AG04450 (cell line): ENCODE data around the gene TSR2. TPM values are rescaled to one million over a fixed set of nuclear protein-coding genes. Genes with fewer than 3 reads are reported as not detected.
A peak's percentile ranks its signal among the peaks of the same experiment; 100 is the strongest.
"Not testable (repeated sequence)": the region's sequence is repeated elsewhere in the genome, so short reads cannot be mapped to it uniquely, and the experiment has no call there.

ENCODE experiments used
- CTCF ChIA-PET: fragments of 300-600, 350-600 bp; formaldehyde crosslinking; extraction: SDS; loops from one replicate; lab custom pipeline; 2022; ENCODE audit warnings: antibody characterized with exemption, inconsistent platforms; lab: Charles Lee
- POLR2A ChIA-PET: fragments of 350-600 bp; formaldehyde crosslinking; extraction: SDS; loops from one replicate; lab custom pipeline; 2021; ENCODE audit warnings: antibody characterized with exemption, inconsistent platforms; lab: Yijun Ruan, JAX
- DNase-seq: peaks from one replicate; pipeline ENCODE4 v3.0.0-alpha.2; 2011; ENCODE audit warnings: low read depth, low spot score
- H3K27ac ChIP-seq: one replicate; pipeline ENCODE4 v1.5.1; 2012; ENCODE audit warnings: low read depth, low read length, control low read depth
- H3K27me3 ChIP-seq: one replicate; pipeline ENCODE4 v1.6.0; 2012; ENCODE audit warnings: low read length; ENCODE audit not compliant: control insufficient read depth, insufficient read depth
- H3K4me3 ChIP-seq: 2 replicates; pipeline ENCODE4 v1.5.1; 2011; ENCODE audit warnings: mild to moderate bottlenecking, low read depth, low read length, control low read depth
- H3K9me3 ChIP-seq: 2 replicates; pipeline ENCODE4 v1.5.1; 2012; ENCODE audit warnings: low read length; ENCODE audit not compliant: control insufficient read depth, insufficient read depth
- polyA plus RNA-seq: library from polyadenylated mRNA; depleted of rRNA; stranded (reverse); fragments of >200 nt; gene quantifications from 2 replicates; pipeline ENCODE4 v1.2.3, GENCODE V29; 2011; rRNA removed
- TF ChIP-seq, protein P1 (sequence below): IDR thresholded peaks from 2 replicates; pipeline ENCODE4 v1.5.1; 2011; ENCODE audit warnings: low read depth, low read length, control low read depth, inconsistent platforms

The TSR2 gene
- polyA plus RNA-seq, 1 experiment = 17.8 TPM

DNA sequence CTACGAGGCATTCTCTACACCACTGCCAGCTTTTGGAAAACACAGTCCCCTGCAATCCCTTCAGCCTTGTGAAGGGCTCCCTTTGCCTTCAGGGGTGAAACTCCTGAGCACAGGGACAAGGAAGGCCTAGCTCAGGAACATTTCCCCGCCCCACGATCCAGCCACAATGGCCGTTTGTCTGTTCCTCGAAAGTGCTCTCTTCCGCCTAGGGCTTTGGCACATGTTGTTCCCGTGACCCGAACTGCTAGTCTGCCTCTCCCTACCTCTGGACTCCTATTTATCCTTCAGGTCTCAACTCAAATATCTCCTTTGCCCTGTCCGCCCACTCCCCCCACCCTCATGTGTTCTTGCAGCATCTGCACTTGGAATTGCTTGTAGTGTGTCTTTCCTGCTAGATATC lies 43.7 kb downstream of the TSR2 start:
- no peak for DNase-seq
- CTCF ChIA-PET = no interaction called here
- Histone ChIP-seq H3K27me3 (no peaks in the 10 kb centered on the region), H3K27ac (no peak overlapping the region), H3K4me3 (no peak overlapping the region), H3K9me3 (no peaks in the 10 kb centered on the region)
- TF ChIP-seq, protein P1, sequence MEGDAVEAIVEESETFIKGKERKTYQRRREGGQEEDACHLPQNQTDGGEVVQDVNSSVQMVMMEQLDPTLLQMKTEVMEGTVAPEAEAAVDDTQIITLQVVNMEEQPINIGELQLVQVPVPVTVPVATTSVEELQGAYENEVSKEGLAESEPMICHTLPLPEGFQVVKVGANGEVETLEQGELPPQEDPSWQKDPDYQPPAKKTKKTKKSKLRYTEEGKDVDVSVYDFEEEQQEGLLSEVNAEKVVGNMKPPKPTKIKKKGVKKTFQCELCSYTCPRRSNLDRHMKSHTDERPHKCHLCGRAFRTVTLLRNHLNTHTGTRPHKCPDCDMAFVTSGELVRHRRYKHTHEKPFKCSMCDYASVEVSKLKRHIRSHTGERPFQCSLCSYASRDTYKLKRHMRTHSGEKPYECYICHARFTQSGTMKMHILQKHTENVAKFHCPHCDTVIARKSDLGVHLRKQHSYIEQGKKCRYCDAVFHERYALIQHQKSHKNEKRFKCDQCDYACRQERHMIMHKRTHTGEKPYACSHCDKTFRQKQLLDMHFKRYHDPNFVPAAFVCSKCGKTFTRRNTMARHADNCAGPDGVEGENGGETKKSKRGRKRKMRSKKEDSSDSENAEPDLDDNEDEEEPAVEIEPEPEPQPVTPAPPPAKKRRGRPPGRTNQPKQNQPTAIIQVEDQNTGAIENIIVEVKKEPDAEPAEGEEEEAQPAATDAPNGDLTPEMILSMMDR = no peak
- POLR2A ChIA-PET = no interaction called here

DNA sequence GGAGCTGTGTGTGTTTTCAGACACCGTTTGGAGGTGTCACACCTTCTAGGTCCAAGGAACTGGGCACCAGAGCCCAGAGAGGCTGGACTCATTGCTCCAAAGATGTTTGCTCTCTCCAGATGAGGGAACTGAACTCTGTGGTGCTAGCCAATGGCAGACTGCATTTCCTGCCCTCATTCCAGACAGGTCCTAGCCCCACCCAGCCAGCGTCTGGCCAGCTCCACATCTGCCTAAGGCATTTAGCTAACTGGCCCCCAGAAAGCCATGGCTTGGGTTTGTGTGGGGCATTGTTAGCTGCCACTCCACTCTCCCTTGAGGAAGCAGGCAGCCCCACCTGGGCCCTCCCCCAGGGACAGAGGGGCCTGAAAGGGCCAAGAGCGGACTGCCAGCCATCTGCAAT lies 44.5 kb downstream of the TSR2 start:
- CTCF ChIA-PET = no interaction called here
- H3K27me3 ChIP-seq = no peaks in the 10 kb centered on the region
- no peak overlapping the region for H3K4me3 ChIP-seq
- TF ChIP-seq, protein P1 = no peak
- DNase-seq = no peak
- POLR2A ChIA-PET = interaction anchor here (0.7 kb wide), 1 partner anchor 9 kb away, joined by 3 read pairs; no protein-coding TSS in a partner anchor
- no peaks in the 10 kb centered on the region for H3K9me3 ChIP-seq
- no peak overlapping the region for H3K27ac ChIP-seq

DNA sequence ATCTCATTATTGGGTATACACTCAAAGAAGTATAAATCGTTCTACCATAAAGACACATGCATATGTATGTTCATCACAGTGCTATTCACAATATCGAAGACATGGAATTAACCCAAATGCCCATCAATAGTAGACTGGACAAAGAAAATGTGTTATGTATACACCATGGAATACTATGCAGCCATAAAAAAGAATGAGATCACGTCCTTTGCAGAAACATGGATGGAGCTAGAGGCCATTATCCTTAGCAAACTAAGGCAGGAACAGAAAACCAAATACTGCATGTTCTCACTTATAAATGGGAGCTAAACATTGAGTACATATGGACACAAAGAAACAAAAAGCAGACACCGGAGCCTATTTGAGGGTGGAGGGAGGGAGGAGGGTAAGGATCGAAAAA lies 49.6 kb downstream of the TSR2 start:
- H3K27ac ChIP-seq, CTCF ChIA-PET, DNase-seq, POLR2A ChIA-PET, H3K4me3 ChIP-seq, H3K9me3 ChIP-seq, H3K27me3 ChIP-seq: not testable (repeated sequence)

DNA sequence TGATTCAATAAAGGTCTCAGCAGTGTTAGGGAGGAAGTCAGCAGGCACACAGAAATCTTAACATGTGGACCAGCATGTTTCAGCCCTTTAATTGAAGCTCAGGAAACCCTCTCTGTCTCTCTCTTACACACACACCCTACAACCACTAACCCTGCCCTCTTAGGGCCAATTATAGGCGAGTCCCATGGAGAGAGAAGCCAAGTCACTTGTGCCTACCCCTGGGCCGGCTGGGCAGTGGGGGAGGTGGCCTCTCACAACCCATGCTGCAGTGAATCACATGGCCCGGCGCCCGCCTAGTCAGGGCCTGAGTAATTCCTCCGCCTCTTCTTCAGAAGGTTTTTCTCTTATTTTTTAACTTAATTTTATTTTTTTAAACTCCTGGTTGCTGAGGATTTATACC lies 52.1 kb downstream of the TSR2 start:
- no peak for DNase-seq
- Histone ChIP-seq H3K27me3 (no peaks in the 10 kb centered on the region), H3K27ac (peak overlapping the region; percentile 82), H3K4me3 (peak overlapping the region; percentile 25), H3K9me3 (no peaks in the 10 kb centered on the region)
- ChIA-PET POLR2A (no interaction called here), CTCF (interaction anchor here (0.5 kb wide), 1 partner anchor 12 kb away, joined by 3 read pairs; no protein-coding TSS in a partner anchor)
- TF ChIP-seq, protein P1 = no peak

DNA sequence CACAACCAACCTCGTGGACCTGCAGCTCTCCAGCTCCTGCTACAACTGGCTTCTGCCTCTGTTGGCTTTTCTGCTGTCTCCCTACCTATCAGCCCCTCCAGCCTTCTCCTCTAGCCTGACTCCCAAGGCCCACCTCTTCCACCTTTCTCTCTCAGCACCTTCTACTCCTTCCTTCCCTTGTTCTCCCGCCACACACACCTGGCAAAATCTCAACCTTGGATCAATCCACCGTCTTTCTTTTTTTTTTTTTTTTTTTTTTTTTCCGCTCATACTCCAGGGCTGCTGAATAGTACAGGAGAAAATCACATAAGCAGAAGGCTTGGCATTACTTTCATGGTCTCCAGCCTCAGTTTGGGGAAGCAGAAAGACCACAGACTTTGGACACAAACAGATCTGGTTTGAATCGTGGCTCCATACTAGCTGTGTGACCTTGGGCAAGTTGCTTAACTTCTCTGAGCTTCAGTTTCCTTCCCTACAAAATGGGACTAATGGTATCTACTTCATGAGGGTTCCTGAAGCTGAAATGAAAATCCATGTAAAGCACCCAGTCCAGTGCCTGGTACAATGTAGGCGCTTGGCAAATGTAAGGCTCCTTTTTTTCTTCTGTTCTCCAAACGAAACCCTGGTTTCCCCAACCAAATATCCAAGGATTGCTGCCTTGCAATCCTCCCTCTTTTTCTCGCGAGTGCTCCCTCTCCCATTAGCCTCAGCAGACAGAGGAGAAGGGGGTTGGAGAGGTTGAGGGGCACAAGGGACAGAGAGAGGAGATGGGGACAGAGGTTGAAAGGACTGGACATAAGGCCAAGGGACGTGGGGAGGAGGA lies 54.2 kb downstream of the TSR2 start:
- Histone ChIP-seq H3K9me3 (no peaks in the 10 kb centered on the region), H3K27me3 (no peaks in the 10 kb centered on the region), H3K4me3 (peak overlapping the region; percentile 71), H3K27ac (no peak overlapping the region)
- CTCF ChIA-PET = no interaction called here
- TF ChIP-seq, protein P1 = no peak
- no peak for DNase-seq
- POLR2A ChIA-PET = interaction anchor here (0.7 kb wide), 2 partner anchors 20 to 57 kb away, joined by 3 to 7 read pairs; no protein-coding TSS in a partner anchor

Other genes starting within 250 kb of the TSR2 start
- gene WNK3, start 82.4 kb upstream of the TSR2 start, polyA plus RNA-seq = 0.63 and 0.82 TPM in 2 replicates
- gene FGD1, start 55.8 kb downstream of the TSR2 start, polyA plus RNA-seq = 4.1 and 5.2 TPM in 2 replicates
- gene GNL3L, start 89.8 kb downstream of the TSR2 start, polyA plus RNA-seq = 25.6 and 26.4 TPM in 2 replicates